COR-L47 (cell line): Measurements from ENCODE around the gene SCN1A.
A peak's percentile ranks its signal among the peaks of the same experiment; 100 is the strongest.
"Not testable (repeated sequence)": the region's sequence is repeated elsewhere in the genome, so short reads cannot be mapped to it uniquely, and the experiment has no call there.

ENCODE experiments used
- DNase-seq: peaks from one replicate; lab custom pipeline; 2025; lab: John Stamatoyannopoulos, UW

Gene SCN1A

DNA sequence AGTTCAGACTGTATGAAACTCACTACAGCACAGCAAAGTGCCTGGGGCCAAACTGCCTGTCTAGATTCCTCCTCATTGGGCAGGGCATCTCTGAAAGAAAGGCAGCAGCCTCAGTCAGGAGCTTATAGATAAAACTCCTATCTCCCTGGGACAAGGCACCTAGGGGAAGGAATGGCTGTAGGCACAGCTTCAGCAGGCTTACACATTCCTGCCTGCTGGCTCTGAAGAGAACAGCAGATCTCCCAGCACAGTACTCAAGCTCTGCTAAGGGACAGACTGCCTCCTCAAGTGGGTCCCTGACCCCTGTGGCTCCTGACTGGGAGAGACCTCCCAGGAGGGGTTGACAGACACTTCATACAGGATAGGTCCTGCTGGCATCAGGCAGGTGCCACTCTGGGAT lies 155.7 kb downstream of the SCN1A start:
- DNase-seq: not testable (repeated sequence)

DNA sequence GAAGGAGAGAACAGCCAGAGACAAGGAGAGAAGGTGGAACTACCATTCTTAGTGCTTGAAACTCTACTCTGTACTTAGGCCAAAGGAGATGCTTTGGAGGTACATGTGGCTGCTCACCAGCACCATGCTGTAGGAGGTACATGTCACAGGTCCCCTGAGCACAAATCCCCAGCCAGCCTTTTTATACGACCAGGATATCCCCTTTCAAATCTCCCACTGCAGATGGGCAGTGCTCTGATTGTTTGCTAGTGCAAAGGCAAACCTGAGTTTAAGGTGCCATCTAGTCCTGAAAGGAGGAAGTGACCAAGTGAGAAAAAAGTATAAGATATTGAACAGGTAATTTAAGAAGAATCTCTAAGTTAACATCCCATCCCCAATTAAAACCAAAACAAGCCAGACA lies 157.2 kb downstream of the SCN1A start:
- DNase-seq: no peak

DNA sequence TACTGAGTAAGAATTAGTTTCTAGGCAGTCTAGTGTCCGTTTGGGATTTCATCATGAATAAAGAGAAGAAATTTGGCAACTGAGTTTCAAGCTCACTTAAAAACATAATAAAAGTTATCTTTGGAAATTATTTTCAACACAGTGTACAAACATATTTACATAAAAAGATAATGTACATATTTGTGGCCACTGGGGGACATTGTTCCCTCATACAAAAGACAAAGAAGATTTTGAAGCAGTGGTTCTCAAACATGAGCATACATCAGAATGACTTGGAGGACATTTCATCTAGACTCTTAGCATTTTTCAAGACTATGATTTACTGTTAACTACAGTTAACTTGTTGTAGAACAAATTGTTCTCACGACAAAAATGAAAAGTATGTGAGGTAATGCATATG lies 158.6 kb downstream of the SCN1A start:
- DNase-seq: peak; percentile 23

- no peak for DNase-seq
Measured at GRCh38 chr2:165967746-165968145, 160.1 kb downstream of the SCN1A start.

- DNase-seq: no peak
Measured at GRCh38 chr2:165961818-165962217, 166.0 kb downstream of the SCN1A start.

DNA sequence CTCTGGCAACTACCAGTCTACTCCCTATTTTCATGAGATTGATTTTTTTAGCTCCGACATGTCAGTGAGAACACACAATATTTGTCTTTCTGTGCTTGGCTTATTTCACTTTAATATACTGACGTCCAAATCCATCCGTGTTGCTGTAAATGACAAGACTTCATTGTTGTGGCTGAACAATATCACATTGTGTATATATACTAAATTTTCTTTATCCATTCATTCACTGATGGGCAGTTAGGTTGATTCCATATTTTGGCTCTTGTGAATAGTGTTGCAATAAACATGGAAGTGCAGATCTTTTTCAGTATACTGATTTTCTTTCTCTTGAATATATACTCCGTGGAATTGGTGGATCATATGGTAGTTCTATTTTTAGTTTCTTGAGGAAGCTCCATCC lies 168.4 kb downstream of the SCN1A start:
- no peak for DNase-seq

DNA sequence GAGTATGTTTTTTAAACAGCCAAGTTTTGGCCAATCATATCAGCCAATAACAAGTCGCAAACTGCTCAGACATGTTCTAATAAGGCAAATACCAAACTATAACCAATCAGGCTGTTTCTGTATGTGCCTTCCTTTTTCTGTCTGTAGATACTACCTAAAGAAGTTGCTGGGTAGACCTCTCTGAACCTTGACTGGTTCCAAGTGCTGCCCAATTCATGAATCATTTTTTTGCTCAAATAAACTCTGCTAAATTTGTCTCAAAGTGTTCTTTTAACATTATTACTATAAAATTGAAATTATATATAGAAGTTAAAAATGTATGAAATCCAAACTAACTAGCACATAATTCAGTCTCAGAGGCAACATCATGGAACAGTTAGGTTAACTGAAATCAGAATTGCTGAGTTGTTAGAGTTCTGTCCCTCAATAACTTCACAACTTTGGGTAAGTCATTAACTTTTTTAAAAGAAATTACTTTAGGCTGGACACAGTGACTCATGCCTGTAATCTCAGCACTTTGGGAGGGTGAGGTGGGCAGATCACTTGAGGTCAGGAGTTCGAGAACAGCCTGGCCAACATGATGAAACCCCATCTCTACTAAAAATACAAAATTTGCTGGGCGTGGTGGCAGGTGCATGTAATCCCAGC lies 169.4 kb downstream of the SCN1A start:
- no peak for DNase-seq

GRCh38 chr2:165957030-165957675 lies 170.7 kb downstream of the SCN1A start:
- DNase-seq: no peak

- DNase-seq: peak; percentile 97
Measured at GRCh38 chr2:165953655-165954606, 173.9 kb downstream of the SCN1A start, which contains the start of gene TTC21B. TTC21B (minus strand) TSS chr2:165953776; CDS start chr2:165953705, 71 bp downstream.

DNA sequence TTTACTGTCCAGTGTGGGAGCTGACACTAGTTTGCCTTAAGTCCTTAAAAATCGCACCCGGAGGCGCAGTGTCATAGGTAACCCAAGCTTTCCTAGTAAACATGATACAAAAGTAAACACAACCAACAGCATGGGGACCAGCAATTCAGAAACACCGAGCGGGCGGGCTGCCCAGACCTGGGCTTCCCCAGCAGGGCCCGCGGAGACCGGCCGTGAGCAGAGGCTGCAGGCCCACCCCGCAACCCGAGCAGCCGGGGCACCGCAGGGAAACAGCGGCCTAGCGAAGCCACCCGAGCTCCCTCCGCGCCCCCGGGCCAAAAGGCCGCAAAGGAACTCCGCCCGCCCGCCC lies 174.5 kb downstream of the SCN1A start:
- peak; percentile 87 for DNase-seq

- no peak for DNase-seq
Measured at GRCh38 chr2:165952741-165953211, 175.0 kb downstream of the SCN1A start.

DNA sequence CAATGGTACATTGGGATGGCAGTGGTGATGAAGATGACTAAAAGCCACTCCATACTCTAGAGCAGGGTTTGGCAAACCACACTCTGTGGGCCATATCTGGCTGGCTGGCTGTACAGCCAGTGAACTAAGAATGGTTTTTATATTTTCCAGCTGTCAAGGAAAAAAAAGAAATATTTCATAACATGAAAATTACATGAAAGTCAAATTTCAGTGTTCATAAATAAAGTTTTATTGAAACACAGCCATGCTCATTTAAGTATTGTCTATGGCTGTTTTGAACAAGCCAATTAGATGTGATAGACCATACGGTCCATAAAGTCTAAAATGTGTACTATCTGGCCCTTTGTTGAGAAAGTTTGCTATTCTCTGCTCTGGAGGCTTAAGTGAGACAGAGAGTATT lies 175.7 kb downstream of the SCN1A start:
- DNase-seq: no peak

DNA sequence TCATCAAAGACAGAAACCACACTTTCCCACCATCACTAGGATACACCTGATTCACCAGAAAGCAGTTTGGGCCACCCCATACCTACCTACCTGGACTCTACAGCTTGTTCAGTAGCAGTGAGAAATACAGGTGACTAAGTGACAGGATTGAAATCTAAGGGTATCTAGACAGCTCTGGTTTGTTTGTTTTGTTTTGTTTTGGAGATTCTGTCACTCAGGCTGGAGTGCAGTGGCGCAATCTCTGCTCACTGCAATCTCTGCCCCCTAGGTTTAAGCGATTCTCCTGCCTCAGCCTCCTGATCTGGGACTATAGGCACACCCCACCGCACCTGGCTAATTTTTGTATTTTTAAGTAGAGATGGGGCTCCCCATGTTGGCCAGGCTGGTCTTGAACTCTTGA lies 177.4 kb downstream of the SCN1A start:
- DNase-seq: no peak

GRCh38 chr2:165941827-165942226 lies 186.0 kb downstream of the SCN1A start:
- no peak for DNase-seq

GRCh38 chr2:165938237-165938636 lies 189.6 kb downstream of the SCN1A start:
- DNase-seq: no peak
